NCI-H510A (cell line): Measurements from ENCODE around the gene ARHGEF28.

ENCODE experiments used
- DNase-seq: peaks from one replicate; lab custom pipeline; 2025; lab: John Stamatoyannopoulos, UW

The ARHGEF28 gene

GRCh38 chr5:73942783-73943182 is 316.8 kb downstream of the ARHGEF28 start:
- no peak for DNase-seq

GRCh38 chr5:73943397-73943796 is 317.4 kb downstream of the ARHGEF28 start:
- DNase-seq: no peak

DNA sequence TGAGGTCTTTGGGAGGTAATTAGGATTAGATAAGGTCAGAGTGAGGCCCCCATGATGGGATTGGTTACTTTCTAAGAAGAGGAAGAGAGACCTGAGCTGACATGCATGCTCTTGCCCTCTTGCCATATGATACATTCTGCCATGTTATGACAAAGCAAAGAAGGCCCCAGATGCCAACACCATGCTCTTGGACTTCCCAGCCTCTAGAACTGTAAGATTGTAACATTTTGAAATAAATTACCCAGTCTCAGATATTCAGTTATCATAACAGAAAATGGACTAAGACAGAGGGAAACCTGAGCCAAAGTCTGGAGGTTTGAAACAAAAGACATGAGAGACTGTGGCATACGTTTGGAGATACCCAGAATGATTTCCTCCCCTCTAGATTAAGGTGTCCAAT is 318.6 kb downstream of the ARHGEF28 start:
- no peak for DNase-seq

DNA sequence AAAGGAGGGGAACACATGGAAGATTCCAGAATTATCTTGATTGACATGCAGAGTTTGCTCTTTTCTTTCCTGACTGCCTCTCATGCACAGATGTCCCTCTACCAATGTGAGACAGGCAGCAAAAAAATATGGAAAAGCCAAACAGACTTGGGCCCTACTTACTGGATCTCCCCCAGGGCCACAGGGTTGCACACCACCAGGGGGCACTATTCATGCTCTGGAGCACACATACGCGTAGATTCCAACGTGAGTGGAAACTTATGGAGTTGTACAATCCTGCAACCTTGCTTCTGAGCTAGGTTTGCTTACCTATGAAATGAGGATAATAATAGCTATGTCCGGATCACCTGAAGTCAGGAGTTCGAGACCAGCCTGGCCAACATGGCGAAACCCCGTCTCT is 319.5 kb downstream of the ARHGEF28 start:
- DNase-seq: no peak

DNA sequence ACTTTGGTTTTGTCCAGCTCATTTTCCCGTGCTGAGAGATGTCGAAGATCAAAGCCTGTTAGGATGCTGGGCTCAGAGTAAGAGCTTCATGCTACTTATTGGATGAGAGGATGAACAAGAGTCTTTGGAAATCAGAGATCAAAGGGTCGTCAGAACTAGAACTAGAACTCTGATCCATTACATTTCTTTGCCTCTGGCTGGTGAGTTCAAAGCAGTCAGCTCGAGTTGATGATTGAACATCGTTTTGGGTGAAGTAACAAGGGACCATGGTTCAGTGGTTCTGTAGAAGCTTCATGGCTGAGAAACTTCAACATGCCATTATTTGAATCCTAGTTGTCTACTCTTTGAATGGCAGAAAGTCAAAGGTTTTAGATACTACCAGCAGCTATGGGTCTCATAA is 320.3 kb downstream of the ARHGEF28 start:
- no peak for DNase-seq

DNA sequence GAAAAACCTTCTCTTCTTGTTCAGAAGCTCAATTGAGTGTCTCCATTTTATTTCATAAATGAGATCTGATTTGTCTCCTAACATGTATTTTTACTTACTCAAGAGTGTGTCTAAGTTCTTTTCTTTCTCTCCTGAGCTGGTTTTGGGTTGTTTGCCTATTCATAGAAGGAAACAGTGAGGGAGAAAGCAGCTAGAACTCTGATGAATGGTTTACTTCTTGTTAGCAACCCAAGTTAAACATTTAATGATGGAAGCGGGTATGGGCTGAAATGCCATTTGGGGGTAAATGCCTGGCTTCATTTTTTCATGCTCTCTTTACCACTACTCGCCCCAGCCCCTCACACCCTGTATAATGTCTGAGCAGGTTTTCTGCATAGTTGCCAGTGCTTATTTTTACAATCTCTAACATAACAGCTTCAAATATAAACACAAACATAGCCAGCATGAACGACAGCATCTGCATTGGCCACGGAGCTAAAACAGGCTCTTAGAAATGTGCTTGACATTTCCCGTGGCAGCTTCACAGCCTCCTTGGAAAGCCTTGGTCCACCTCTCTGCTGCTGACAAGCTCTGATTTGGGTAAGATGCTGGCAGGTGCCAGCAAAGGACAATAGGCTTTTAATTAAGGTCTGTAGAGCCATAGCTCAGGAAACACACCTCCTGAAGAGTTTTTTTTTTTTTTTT is 321.1 kb downstream of the ARHGEF28 start:
- no peak for DNase-seq

DNA sequence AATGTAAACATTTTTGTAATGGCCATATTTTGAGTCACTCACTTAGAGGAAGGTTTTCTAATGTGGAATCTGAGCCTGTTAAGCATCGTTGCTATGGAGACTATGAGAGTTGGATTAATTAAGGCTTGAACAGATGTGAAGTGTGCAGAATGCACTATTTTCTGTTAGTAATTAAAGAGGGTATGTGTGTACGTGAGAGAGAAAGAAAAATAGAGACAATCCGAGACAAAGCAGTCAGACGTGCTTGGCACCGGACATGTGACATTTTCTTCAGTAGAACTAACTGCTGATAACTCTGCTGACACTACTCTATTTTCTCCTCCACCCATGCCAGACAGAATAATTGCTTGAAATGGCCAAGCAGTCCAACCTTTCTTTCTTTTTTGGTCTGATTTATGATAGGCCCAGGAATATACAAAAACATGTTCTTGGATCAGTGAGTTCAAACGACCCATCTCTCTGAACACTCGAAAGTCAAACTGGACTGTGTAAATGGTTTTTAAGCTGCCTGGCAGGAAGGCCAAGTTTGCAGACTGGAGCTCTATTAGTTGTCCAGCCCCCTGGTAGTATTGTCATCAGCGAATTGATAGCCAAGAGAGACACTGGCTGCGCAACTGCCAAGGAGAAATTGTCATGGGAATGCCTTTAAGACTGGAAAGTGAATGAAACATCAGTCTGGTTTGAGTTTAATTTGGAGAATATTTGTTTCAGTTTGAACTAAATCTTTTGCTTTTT is 322.1 kb downstream of the ARHGEF28 start:
- DNase-seq: no peak

- DNase-seq: no peak
These were observed 322.7 kb downstream of the ARHGEF28 start for GRCh38 chr5:73948720-73949119.

DNA sequence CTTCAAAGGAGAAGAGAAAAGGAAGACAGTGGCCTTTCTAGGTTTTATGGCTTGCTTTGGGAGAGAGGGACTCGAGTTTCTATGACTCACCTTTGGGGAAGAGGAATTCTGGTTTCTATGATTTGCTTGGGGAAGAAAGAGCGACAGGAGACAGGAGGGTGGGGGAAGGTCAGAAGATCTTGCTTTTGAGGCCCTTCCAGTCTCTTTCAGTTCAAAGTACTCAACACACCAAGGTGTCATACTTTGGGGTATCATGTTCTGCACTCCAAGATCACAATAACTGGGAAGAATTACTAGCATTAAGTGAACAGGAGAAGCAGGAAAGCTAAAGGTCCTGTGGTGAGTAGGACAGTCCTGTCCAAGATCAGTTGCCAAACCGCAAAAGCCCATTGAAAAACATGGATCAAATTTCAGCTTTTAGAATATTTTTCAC is 324.5 kb downstream of the ARHGEF28 start:
- no peak for DNase-seq

DNA sequence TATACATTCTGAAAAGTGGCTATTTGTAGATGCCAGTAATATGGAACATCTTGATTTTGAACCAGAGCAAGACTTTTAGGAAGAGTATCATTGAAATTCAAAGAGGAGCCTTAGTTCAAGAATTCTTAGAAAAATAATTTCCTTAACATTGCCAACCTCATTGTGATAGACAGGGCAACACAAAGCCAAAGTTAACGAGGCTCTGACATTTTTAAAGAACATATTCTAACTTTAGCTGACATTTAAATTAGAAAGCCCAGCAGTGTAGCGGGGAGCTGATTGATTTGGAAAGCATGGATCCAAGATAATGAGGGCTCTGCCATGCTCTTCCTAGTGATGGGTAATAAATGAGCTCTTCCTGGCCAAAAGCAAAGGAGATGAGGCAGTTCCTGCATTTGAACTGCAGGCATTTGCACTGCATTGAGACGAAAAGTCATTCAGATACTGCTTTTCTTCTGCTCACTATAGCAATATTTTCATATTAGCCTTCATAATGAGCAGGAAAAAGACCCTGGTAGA is 325.0 kb downstream of the ARHGEF28 start:
- DNase-seq: no peak

- DNase-seq: no peak
These were observed 326.9 kb downstream of the ARHGEF28 start for GRCh38 chr5:73952872-73953271.

DNA sequence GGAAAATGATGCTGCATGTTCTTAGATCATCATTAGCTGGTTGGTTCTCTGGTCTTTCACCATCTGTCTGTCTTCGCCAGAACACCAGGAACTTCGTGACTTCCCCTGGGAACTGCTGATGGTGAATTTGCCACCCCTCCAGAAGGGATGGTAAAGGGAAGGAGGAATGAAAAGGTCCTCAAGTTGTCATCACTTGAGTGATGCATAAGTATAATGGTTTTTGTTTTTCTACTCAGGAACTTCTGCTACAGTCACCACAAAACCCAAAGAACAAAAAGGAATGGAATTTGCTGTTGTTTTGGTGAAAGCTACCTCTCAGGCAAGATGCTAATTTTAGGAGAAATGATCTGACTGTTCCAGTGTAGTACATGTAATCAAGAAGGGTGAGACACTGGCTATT is 328.4 kb downstream of the ARHGEF28 start:
- DNase-seq: no peak

DNA sequence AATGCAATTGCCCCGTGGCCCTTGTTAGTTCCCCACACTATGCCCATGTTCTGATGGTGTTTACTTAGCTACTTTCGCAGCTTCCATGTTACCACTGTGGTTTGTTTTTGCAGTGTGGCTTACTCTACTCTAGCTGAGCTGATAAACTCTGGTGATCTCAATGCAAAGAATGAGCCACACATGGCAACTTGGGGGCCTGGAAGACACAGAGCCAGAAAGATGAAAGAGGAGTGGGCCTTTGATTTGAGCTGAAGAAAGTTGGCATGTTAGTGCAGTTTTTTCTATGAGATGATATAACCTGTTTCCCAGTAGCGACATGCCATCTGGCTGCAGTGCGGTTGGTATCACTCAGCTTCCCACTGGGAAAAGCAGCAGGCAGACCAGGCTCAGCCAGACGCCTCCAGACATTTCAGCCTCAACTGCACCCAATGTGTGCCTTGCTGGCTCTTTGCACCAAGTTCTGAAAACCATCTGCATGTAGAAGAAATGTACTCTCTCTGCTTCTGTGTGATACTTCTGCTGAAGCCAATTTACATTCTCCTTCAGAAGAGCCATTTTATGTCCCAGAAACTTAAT is 329.4 kb downstream of the ARHGEF28 start:
- no peak for DNase-seq

DNA sequence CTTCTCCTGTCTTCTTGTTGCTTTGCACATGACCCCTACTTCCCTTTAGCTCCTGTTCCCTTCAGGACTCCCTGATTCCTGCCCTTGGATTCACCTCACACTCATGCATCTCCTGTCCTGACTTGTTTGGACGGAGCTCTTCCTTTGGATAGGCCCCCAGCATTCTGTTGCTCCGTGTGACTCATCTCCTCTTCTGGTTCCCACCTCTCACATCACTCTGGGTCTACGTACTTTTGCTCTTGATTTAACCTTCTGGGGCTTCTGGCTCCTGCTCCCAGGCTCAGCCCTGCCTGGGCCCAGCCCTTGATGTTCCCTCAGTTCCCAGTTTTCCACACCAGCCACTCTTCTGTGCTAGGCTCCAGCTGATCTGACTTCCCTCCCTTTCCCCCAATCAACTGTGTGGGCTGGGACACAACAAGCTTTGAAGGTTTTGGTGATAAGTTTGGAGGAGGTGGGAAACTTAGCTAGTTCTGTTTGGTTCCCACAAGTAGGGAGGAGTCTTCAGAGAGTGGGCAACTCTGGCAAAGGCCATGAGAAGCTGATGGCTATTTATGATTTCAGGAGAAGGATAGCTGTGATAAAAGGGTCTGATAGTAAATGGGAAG is 331.5 kb downstream of the ARHGEF28 start:
- no peak for DNase-seq

DNA sequence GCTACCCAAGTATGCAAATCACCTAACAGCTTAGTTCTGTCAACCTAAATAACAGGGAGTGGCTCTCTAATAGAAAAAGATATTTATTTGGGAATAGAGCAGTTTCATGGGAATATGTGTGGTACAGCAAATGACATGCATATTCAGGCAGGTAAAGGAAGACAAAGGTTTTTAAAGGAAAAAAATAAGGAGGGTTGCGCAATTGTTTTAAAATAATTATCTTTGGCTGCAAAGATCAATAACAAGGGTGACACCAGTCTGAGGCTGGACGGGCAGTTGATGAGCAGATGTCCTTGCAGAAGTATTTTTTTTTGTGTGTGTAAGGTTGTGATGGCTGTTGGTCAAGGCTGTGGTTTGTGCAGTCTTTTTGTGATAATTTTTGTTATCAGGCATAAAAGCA is 332.0 kb downstream of the ARHGEF28 start:
- DNase-seq: no peak

GRCh38 chr5:73960023-73960422 is 334.0 kb downstream of the ARHGEF28 start:
- no peak for DNase-seq

DNA sequence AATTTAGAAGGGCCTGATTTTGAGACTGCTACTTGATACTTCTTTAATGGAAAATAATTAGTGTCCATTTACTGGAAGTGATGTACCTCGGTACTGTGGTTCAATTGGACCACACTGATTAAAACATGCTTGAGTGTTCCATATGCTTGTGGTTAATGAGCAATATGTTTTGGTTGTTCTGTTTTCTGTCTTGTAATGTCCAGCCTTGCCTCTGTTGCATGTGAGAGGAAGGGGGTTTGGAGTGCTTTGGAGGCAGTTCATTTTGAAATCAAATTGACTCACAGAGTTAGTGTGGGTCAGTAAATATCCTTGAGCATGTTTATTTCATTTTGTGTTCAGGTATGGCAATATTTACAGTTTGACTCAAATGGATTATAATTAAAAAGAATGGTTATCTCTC is 334.4 kb downstream of the ARHGEF28 start:
- no peak for DNase-seq

DNA sequence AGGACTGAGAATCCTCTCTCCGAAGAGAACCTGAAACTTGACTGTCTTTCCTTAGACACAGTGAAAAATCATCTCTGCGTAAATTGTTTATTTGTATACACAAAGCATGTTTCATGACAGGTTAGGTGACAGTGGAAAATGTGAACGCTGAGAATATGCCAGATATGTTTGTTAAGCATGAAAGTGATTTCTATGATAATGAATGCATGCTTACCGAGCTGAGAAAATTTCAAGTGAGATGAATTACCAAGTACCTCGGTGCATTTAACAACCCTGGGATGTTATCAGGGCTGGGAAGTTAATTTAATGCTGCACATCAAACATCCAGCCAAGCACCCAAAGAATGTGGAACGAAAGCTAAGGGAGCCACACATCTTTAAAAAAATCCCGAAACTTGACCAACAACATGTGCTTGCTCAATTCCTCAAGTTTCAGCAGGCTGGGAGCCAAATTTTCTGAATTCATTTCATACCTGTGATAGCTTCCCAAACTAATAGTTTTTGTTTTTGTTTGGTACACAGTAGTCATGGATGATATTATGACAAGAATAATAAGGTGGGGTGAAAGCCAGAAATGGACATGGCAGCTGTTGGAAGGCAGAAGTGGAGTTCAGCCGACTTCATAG is 336.9 kb downstream of the ARHGEF28 start:
- no peak for DNase-seq

- DNase-seq: no peak
These were observed 338.4 kb downstream of the ARHGEF28 start for GRCh38 chr5:73964352-73964865.

- no peak for DNase-seq
These were observed 340.5 kb downstream of the ARHGEF28 start for GRCh38 chr5:73966451-73966850.

GRCh38 chr5:73967347-73967746 is 341.4 kb downstream of the ARHGEF28 start:
- DNase-seq: no peak

GRCh38 chr5:73968246-73968645 is 342.2 kb downstream of the ARHGEF28 start:
- no peak for DNase-seq
